GM21447 (cell line): ENCODE measurements around the gene MAGI2.

Experiments
- ATAC-seq: cut with Tn5 transposase; IDR thresholded peaks from one replicate; pipeline ENCODE4 v1.9.1; 2021; ENCODE audit not compliant: unreplicated experiment

Gene MAGI2

DNA sequence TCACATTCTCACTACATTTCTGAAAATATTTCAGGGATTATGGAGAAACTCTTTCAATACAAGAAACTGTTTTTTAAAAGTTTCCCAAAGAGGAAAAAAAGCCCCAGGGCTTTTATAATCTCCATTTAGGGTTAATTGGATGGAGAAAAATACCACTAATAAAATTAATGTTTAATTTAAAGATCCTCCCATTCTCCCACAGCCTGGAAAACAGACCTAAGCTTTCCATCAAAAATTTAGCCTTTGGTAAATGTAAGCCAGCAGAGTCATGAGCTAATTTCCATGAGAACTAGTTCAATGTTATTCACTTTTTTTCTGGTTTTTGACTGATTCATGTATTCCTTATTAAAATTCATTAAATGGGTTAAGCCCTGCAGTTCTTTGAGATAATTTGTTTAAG lies 1246.2 kb downstream of the MAGI2 start:
- no peak for ATAC-seq

DNA sequence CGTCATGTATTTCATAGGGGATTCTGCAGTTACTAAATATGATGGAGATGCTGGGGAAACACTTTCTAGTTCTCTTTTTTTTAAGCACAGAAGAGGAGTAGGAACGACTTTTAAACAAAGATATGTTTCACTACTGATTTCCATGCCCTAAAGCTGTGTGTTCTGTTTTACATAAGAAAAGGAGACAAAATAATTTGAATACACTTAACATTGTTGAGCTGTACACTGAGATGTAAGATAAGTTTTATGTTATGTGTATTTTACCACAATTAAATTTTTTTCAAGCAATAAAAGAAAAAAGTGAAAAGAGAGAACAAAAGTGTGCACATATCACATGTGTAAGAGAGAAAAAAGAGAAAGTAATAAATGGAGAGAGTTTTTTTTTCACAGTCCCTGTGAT lies 1246.7 kb downstream of the MAGI2 start:
- no peak for ATAC-seq

DNA sequence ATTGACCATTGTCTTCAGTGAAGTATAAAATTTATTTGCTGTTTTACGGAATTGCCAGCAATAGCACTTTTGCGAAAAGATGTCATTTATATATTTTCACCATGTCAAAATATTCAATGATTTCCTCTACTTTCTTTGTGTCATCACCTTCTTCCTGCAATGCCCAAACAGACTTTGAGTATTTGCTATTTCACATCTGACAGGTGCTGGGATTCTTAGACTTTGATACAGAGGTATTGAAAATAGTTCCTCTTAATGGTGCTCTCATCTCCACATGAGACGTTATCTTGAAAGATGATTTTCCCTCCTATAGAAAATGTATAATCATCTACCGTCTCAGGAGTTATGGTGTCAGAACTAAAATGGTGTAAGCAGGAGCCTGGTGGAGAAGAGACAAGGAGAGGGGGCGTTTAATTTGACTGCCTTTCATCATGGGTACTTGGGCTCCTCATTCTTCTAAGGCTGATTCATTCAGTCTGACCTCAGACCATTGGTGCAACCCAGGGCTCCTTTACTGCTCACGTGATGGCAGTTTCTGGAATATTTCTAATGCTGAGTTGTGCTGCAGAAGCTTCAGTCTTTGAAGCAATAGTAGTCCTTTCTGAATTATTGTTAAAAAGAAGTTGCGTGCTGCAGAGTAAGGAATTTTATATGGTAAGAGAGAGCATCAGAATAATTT lies 1250.3 kb downstream of the MAGI2 start:
- no peak for ATAC-seq

DNA sequence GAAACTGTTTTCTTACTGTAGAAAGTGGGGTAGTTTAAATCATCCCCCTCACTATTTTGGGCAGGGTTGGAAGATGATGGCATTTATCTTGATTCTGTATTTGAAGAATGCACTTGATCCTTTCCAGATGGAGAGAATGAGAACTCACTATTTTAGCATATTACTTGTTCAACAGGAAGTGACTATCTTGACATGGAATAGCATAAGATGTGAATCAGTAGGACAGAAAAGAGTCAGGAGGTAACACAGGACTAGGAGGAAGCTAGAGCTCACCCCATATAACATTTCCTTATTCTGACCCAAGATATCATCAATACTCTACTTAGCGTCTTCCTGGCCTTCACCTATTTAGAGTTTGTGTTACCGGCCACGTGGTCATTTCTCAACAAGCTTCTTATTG lies 1254.7 kb downstream of the MAGI2 start:
- no peak for ATAC-seq

DNA sequence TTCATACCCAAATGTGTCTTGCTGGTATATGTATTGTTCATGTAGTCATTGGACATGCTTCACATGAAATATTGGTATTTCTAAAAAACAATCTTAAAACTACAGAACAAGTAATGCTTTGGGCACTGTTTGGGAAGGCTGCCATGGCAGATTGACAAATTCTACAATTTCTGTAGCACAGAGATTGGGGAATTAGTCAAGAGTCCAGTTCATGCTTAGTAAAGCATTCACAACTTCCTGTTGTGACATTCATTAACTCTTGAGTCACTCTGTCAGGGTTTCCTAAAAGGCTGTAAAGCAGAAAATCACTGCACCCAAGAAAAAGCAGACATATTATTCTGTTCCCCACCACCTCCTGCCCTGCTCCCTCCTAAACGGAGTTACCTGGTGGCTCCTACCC lies 1256.0 kb downstream of the MAGI2 start:
- no peak for ATAC-seq

DNA sequence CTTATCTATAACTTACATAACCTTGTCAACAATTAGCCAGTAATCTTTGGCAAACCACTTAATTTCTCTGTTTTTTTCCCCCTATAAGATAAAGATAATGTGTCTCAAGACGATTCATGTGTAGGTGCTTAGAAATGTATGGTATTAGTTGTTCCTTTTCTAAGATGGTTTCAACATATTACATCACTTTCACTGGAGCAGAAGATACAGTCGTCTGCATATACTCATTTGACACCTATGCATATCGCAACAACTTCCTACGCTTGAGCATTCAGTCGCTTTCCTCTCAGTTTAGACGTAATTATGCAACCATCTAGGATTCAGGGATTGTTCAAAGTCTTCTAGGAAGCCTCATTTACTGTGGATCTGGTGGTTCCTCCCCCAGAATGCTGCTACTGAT lies 1258.2 kb downstream of the MAGI2 start:
- no peak for ATAC-seq

DNA sequence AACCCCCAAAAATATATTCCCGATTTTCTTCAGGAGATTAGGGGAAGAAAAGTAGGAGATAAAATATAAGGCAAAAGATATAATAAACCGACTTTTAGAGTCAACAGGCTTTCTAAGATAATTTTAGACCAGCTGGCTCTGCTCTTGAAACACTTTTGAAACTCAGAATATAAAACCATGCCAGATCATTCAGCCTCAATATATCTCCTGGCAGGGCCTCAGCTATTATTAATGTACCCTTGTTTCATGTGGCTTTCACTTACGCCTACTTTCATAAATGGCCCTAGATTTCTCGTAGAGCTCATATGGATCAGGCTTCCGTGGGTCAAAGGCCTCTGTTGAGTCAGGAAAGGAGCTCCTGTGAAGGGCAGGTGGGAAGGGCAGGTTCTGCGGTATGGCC lies 1258.9 kb downstream of the MAGI2 start:
- no peak for ATAC-seq

DNA sequence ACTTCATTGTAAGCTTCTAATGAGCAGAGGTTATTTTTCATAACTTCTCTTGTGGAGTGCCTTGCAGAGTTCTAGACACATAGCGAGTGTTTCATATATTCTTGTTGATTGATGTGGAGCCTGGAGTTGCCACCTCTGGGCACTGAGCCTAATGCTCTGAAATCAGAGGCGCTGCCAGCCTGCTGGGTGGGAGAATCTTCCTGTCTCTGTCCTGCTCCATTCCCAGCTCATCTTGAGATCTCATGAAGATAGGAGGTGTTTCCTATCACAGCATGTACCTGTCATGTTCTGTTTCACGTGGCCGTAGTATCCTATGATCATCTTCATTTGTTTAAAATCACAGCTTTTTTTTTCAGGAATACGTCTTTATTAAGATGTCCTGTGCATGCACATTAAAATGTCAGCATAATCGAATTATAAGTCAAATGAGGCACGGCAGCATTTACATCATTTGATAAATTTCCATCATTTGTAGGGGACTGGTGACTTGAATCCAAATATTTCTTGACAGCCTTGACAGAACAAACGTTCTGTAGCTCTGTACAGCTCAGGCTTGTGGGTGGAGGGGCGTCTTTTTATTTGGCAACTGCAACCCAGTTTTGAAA lies 1261.9 kb downstream of the MAGI2 start:
- no peak for ATAC-seq

DNA sequence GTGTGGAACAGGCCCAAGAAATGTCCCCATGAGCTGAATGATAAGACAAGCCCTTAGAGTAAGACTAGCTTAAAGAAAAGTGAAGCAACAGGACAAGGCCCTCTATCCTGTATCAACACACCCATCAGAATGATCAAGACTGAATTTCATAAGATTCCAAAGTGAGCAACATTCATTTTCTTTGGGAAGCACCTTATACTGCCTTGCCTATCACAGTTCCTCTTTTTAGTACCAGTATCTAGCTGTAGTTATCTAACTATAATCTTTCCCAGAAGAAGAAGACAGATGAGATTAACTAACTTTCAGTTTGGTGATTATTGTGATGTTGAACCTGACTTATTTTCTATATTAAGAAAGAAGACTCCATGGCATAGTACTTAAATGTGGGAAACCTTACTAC lies 1263.7 kb downstream of the MAGI2 start:
- no peak for ATAC-seq

DNA sequence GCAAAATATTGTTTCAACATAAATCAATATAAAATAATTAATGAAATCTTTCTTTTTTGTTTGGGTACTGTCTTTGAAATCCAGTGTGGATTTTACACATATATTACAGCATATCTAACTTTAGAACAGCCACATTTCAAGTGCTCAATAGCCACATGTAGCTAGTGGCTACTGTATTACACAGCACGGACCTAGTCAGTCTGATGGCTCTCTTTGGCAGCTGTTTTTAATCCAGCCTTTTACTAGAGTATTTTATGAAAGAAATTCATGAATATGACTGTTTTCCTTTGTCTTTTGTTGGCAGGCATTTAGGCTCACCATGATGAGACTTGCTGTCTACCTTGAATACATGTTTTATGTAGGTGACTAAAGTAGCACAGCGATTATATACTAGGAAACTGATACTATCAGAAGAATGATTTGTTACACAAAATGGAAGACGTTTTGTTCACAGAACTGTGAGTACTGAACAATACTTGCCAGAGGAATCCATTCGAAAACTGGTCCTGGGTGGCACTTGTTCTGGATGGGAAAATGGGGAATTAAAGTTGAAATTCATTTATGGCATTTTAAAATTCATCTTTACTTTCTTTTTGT lies 1268.2 kb downstream of the MAGI2 start:
- no peak for ATAC-seq

DNA sequence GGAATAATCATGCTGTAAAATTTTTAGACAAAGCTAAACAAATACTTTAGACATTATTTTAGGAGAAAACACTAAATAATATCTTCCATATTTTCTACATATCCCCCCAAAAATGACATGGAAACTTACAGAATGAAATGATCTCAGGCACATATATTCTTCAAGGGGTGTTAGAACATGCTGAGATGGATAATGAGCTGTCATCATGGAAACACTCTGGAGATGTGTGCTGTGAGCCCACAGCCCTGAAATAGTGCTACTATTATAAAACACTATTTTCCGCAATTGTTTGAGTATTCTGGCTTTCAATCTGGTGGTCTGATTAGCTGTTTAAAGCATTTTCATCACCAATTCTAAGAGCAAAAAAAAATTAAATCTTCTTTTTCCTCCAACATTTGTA lies 1269.2 kb downstream of the MAGI2 start:
- no peak for ATAC-seq

DNA sequence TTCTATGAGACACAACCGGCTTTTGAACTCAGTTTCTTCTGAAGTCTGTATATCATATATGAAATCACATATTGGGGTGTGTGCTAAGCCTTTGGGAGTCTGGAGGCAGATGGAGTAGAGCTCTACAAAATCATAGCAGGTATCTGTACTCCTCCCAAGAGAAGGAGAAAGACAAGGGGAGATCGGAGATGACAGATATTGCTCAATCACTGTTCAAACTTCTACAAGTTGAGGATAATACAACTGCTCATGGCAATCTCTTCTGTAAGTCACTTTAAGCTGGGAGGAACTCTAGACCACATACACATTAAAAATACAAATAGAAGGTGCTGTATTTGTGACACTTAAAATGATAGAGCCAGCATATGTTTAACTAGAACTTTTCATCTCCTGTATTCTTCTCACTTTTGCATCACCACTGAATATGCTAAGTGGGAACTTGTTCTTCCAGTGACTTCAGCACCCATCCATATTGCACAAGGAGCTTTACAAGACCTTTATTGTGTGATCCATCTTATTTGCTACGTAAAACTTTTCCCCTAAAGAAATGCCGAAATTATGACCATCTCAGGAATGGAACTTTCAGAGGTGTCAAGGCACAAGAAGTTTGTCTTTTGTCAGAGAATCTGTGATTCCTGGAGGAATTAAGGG lies 1273.5 kb downstream of the MAGI2 start:
- ATAC-seq = no peak

DNA sequence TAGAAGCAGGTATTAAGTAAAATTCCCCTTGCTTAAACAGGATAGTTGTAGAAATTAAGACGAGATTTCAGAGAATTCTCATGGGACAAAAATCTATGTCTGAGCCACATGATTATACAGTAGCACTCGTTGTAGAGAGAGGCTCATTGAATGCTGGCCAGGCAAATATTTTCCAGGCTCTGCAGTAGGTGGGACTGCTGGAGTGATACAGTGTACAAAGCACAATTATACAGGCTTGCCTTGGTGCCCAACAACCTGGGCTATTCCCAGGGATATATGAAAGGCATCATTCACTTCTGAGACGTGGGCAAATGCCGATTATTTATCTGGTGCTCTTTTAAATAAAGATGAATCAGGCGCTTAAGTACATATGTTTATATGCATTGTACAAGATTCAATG lies 1274.3 kb downstream of the MAGI2 start:
- no peak for ATAC-seq

DNA sequence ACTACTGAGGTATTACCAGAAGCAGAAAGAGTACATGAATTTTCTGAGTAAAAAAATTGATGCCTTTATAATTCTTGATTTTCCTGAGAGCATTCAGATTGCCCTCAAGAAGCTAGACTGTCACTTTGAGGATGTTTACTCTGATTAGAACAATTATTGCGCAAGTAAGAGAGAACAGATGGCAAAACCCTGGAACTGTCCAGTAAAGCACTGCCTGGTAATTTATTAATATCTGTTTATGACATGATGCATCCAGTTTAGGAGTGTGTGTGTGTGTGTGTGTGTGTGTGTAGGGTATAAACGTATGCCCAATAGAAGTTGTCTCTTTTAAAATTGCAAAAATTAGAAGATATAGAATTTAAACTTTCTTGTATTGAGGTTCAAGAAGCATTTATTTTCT lies 1275.1 kb downstream of the MAGI2 start:
- ATAC-seq = no peak

DNA sequence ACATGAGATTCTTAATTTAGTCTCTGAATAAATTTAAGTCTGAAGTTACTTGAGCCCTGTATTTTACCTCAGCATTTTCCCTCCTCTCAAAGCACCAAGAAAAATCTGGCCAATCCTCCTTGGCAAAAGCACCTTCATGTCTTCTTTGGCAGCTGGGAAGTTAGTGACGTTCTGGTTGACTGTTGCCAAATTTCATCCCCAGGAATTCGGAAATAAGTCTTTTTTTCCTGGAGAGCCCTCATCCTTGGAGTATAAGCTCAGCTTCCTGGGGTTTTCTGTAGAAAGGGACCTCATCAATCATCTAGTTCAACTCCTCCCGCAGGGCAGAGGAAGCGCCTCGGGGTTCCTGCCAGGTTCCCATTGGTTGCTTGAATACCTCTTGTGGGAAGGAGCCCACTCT lies 1277.3 kb downstream of the MAGI2 start:
- no peak for ATAC-seq

DNA sequence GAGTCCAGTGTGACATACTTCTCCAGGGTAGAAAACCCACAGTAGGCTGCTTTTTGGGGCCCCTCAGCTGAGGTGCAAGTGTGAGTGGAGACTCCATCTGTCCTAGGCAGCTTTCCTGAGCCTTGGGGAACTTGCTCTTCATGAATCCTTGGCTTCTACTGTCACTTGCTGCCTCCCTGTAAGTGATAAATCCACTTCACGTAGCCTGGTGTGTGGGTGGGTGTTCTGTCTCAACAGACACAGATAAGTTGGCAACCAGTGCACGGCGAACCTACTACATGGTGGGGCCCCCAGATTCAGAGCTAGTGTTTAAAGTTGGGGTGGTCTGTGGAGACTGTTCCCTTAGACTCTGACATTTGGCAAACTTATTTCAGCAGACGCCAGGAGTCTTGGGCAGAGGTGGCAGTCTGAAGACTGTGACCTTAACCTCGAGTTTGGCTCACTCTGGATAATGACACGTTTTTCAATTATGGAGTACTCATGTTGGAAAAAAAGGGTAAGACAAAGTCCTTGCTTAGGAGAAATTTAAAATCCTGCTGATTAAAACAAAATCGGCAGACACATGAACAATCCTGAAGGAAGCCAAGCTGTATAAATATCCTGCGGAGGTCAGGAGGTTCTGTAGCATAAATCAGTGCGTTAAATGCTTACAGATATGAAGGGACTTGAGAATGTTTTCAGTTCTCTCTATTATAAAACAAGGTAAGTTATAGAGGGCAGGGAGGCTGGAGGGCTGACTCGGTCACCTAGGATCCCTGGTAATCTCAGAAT lies 1278.0 kb downstream of the MAGI2 start:
- no peak for ATAC-seq

DNA sequence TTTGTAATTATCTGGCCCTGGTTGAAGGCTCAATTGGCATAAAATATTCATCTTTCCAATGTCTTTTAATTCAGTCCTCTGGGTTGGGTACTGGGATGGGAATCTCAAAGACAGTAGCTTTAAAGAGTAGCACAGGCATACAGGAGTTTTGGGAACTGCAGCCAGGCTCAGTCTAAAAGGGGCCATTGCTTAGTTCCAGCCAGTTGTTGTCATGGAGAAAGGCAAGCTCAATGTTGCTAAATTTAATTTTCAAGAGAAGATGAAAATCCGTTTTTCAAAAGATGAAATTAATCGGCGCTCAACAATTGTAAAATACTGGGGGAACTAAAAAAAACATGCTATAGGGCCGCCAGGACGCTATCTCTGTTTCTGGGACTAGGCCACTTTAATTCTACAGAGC lies 1279.8 kb downstream of the MAGI2 start:
- no peak for ATAC-seq

DNA sequence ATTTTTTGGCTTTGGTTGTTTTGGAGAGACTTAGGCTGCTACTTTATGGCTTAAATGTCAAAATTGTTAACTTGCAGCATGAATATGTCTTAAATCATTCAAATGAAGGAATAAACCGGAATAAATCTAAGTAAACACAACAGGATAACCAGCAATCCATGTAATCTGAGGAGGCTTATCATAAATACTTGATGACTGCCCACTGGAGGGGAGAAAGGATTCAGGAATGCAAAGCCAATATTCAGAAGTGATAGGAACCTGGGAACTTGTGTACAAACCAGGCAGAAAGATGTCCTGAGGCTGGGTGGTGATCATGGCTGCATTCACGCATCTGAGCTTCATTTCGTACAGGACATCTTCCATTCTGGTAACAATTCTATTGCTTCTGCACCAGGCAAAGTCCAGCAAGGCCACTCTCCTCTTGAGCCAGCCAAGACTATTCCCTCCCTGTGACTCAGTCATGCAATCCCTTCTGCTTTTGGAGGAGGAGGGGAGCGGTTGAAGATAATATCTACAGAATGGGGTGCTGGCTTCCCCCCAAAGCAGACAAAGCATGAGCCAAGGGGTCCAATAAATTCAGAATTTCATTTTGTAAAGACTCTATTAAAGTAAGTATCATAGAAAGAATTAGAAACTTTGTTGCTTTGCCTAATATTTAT lies 1280.4 kb downstream of the MAGI2 start:
- no peak for ATAC-seq

DNA sequence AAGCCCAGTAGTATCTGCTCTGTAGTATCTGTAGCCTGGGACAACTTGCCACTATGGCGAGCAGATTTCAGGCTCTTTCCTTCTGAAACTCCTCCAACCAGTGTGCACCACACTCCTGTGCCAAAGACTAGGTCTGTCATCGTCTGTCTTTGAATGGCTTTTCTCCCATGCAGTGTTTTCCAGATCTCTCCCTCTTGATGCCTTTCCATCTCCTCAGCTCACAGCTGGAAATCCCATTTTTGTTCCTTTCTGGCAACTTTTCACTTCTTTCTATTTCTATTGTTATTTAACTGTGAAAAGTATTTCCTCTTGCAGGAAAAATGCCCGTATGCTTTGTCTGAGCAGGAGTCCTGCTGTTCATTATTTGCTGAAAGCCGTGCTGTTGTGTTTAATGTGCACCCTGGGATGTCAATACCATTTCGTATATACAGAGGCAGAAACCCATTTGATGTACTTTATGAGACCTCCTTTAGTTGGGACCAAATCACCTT lies 1281.2 kb downstream of the MAGI2 start:
- ATAC-seq = no peak

DNA sequence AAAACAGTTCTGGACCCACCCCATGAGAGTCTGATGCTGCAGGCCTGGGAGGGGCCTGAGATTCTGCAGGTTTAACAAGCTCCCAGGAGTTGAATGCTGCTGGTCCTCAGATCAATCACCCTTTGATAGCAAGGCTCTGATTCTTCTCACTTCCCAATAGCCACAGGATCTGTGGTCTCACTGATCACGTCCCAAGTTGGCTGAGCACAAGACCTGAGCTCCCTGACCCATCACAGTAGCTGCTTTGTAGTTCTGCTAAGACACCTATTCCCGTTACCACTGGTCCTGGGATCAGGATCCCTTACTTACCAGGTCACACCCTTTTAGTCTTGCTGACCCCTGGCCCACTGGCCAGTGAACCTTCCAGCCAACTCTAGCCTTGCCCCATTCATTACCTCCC lies 1282.1 kb downstream of the MAGI2 start:
- no peak for ATAC-seq

DNA sequence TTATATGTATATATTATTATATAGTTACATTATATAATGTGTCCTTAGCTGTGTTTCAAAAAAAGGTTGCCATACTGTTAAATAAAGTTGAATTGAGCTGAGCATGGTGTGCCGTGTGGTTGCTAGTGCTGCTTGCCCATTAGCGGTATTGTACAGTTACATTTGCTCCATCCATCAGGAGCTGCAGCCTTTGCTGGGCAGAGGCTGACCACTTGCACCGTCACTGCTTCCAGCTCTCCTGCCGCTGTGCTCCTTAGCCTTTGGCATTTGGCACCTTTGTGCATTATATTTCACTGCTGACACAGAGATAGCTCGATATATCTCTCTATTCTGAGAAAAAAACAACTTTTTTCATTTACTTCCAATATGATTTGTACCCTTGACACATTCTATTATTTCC lies 1282.7 kb downstream of the MAGI2 start:
- ATAC-seq = no peak
